Measurements from ENCODE around the gene CGNL1. TPM values are rescaled to one million over a fixed set of nuclear protein-coding genes. Genes with fewer than 3 reads are reported as not detected.

The CGNL1 gene
- total RNA-seq, 4 donors from 2014 or later = 4.7 to 13.7 (median 7.3) TPM

DNA sequence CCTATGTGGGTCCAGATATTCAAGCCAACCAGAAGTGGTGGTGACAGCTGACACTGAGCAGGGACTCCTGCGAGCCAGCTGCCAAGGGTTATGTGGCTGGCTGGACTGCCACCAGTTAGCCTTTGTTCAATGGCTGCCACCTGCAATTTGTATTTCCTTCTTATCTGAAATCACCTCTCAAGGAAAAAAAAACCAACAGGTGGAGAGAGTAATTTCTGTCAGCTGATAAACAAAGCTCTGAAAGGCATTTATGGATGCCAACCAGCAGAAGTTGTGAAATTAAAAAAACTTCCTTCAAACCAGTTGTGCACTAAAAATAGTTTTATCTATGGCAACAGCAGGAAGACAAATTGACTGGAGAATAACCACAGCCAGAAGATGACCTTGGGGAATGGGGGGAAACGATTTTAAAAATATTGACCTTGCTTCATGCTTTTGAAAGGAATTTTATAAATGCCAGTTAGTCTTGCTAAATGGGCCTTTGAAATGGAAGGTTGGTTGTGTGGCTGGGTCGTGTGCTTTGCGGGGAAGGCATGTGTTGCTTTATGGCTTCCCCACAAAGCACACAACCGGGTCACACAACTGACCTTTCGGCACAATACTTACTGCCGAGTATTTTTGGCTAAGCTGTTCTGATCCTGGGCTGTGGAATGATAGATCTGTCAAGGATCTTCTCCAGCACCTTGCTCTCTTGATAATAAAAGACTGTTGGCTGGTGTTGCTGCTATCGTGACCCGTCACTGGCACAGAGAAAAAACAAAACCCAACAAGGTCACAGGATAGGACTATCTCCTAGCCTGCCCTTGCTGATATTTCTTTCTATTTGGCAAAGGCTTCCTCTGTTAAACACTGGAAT lies 218.9 kb downstream of the CGNL1 start:
- TF ChIP-seq, protein P1, sequence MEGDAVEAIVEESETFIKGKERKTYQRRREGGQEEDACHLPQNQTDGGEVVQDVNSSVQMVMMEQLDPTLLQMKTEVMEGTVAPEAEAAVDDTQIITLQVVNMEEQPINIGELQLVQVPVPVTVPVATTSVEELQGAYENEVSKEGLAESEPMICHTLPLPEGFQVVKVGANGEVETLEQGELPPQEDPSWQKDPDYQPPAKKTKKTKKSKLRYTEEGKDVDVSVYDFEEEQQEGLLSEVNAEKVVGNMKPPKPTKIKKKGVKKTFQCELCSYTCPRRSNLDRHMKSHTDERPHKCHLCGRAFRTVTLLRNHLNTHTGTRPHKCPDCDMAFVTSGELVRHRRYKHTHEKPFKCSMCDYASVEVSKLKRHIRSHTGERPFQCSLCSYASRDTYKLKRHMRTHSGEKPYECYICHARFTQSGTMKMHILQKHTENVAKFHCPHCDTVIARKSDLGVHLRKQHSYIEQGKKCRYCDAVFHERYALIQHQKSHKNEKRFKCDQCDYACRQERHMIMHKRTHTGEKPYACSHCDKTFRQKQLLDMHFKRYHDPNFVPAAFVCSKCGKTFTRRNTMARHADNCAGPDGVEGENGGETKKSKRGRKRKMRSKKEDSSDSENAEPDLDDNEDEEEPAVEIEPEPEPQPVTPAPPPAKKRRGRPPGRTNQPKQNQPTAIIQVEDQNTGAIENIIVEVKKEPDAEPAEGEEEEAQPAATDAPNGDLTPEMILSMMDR (IDR thresholded peaks at IDR 0.05) = no peak
- no peak for ATAC-seq (ENCODE audit: low FRiP score)
- DNase-seq (ENCODE audit: low spot score) = no peak

DNA sequence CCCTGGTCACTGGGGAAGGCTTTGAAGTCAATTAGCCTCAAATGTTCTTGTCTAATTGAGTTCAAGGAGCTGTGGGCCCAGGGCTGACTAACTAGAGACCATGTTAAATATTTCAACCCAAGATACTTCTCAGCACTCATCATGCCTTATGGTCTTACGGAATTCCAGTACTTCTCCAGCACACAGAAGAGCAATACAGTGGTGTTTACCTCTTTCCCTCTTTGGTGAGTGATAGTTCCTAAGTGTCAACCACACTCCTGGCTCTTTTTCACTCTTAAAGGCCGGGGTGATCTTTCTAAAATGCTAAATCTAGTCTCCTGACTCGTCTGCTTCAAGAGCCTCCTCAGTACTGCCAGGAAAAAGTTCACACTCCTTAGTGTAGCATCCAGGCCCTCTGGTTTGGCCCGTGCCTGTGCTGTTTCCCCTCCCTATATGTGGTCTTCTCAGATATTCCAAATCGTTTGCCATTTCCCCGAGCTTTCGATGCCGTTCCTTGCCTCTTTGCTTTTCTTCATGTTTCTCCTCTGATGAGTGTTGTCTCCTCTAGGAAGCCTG lies 220.1 kb downstream of the CGNL1 start:
- no peak for DNase-seq (ENCODE audit: low spot score)
- TF ChIP-seq, protein P1 (IDR thresholded peaks at IDR 0.05) = no peak
- no peak for ATAC-seq (ENCODE audit: low FRiP score)

DNA sequence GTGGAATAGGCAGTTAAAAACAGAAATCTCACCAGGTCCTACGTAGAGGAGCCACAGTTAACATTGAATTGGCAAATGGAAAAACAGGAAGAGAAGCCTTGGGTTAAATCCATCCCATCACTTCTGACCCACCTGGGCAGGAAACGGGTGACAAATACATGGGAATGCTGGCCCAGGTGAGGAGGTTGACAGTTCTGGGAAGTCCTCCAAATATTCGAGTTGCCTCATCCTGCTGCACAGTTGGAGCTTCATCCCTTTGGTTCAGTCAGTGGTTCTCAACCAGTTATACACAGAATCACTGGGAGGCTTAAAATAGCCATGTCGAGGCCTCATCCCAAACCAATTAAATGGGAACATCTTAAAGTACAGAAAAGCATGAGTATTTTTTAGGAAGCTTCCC lies 220.7 kb downstream of the CGNL1 start:
- ATAC-seq (ENCODE audit: low FRiP score) (no peak), DNase-seq (ENCODE audit: low spot score) (no peak)
- TF ChIP-seq, protein P1 (IDR thresholded peaks at IDR 0.05) = no peak

DNA sequence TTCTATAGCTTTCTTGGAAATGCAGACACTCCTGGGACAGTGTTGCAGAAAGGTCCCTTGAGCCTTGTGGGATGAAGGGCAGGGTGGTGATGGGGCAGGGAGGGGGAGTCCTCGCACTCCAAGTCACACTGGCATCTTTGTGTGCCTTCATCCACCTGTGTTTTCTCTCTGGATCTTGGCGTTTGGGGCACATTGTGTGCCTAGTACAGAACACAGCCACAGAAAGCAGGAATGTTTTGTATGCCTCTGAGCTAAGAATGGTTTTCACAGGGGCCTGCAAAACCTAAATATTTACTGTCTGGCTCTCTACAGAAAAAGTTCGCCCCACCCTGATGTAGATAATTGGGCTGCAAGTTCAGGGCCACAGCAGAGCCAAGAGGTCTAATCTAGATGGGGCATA lies 221.1 kb downstream of the CGNL1 start:
- TF ChIP-seq, protein P1 (IDR thresholded peaks at IDR 0.05) = no peak
- DNase-seq (ENCODE audit: low spot score) = no peak
- ATAC-seq (ENCODE audit: low FRiP score) = no peak

DNA sequence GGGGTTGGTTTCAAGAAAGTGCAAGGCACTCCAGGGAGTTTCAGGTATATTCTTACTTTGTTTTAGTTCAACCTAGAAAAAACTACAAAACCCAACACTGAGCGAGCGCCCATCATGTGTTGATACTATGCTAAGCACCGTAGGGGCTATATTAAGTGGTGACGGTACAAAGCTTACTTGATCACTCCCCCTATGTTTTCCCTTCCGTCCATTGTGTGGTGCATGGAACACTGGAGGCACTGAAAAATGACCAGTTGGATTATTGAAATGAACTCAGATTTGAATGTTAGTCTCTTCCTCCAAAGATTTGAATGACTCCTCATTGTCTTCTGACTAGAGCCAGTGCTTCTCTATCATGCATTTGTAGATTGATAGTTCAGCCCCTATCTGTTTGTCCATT lies 222.0 kb downstream of the CGNL1 start:
- ATAC-seq (ENCODE audit: low FRiP score) (no peak), DNase-seq (ENCODE audit: low spot score) (no peak)
- TF ChIP-seq, protein P1 (IDR thresholded peaks at IDR 0.05) = no peak

DNA sequence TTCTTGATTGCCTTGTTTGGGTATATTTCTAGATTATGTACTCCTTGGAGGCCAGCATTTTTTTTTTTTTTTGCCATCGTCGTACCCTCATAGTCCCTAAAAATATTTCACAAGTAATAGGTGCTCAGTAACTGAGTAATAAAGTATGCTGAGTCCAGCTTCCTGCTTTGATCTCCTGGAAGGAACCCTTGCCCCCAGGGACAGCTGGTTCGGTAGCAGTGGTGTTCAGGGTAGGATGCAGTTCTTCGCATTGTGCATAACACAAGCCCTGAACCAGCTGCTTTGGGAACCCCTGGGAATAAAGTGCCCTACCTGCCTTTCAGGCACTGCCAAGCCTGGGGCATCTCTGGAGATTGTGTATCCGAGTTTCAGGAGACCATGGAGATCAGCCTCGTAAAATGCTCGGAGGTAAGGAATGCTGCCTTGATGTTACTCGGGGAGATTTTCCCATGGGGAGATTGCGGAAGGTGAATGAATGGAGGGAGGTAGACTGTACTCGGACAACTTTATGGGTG lies 223.0 kb downstream of the CGNL1 start:
- no peak for DNase-seq (ENCODE audit: low spot score)
- no peak for ATAC-seq (ENCODE audit: low FRiP score)
- TF ChIP-seq, protein P1 (IDR thresholded peaks at IDR 0.05) = no peak
